GF-D8 (cell line): ENCODE measurements around the gene MARK3.

ENCODE experiments used
- DNase-seq: peaks from one replicate; lab custom pipeline; 2025; lab: John Stamatoyannopoulos, UW

The MARK3 gene

GRCh38 chr14:103442288-103442687, 57.1 kb downstream of the MARK3 start:
- no peak for DNase-seq

- no peak for DNase-seq
These were observed 57.9 kb downstream of the MARK3 start for GRCh38 chr14:103443111-103443510.

GRCh38 chr14:103444837-103445524, 59.8 kb downstream of the MARK3 start:
- DNase-seq = no peak

- no peak for DNase-seq
These were observed 60.6 kb downstream of the MARK3 start for GRCh38 chr14:103445806-103446205.

GRCh38 chr14:103448097-103448496, 62.9 kb downstream of the MARK3 start:
- DNase-seq = no peak

- no peak for DNase-seq
These were observed 64.5 kb downstream of the MARK3 start for GRCh38 chr14:103449634-103450161.

- no peak for DNase-seq
These were observed 65.2 kb downstream of the MARK3 start for GRCh38 chr14:103450416-103450815.

- DNase-seq = no peak
These were observed 66.2 kb downstream of the MARK3 start for GRCh38 chr14:103451401-103451800.

GRCh38 chr14:103453791-103454190, 68.6 kb downstream of the MARK3 start:
- DNase-seq = no peak

- no peak for DNase-seq
These were observed 71.1 kb downstream of the MARK3 start for GRCh38 chr14:103456167-103456835.

- no peak for DNase-seq
These were observed 75.2 kb downstream of the MARK3 start for GRCh38 chr14:103460415-103460814.

- no peak for DNase-seq
These were observed 77.9 kb downstream of the MARK3 start for GRCh38 chr14:103463149-103463548.

GRCh38 chr14:103463851-103464250, 78.6 kb downstream of the MARK3 start:
- DNase-seq = no peak

- DNase-seq = no peak
These were observed 87.7 kb downstream of the MARK3 start for GRCh38 chr14:103472939-103473338.

- DNase-seq = no peak
These were observed 89.7 kb downstream of the MARK3 start for GRCh38 chr14:103474893-103475292.

- DNase-seq = no peak
These were observed 90.8 kb downstream of the MARK3 start for GRCh38 chr14:103476065-103476464.

GRCh38 chr14:103476631-103477030, 91.4 kb downstream of the MARK3 start:
- DNase-seq = no peak

- no peak for DNase-seq
These were observed 95.4 kb downstream of the MARK3 start for GRCh38 chr14:103480595-103480994.

GRCh38 chr14:103483600-103483999, 98.4 kb downstream of the MARK3 start:
- DNase-seq = no peak

GRCh38 chr14:103485504-103485903, 100.3 kb downstream of the MARK3 start:
- no peak for DNase-seq

- no peak for DNase-seq
These were observed 102.9 kb downstream of the MARK3 start for GRCh38 chr14:103488071-103488470.

GRCh38 chr14:103488960-103489359, 103.7 kb downstream of the MARK3 start:
- DNase-seq = no peak

GRCh38 chr14:103489621-103490020, 104.4 kb downstream of the MARK3 start:
- DNase-seq = no peak

GRCh38 chr14:103491691-103492090, 106.5 kb downstream of the MARK3 start:
- DNase-seq = no peak
